GM18505 (cell line): ENCODE data around the gene MAD1L1.

ENCODE experiments used
- ATAC-seq: cut with Tn5 transposase; IDR thresholded peaks from one replicate; pipeline ENCODE4 v1.9.1; 2021; ENCODE audit not compliant: unreplicated experiment
- POLR2A ChIP-seq: IDR thresholded peaks from 4 replicates; pipeline ENCODE4 v1.6.1; 2011; ENCODE audit warnings: borderline replicate concordance; ENCODE audit not compliant: insufficient read depth, insufficient read length; ENCODE audit errors: extremely low read depth

Gene MAD1L1

GRCh38 chr7:2017914-2018568, 214.7 kb downstream of the MAD1L1 start:
- no peak for ATAC-seq
- no peak for TF ChIP-seq POLR2A

- no peak for ATAC-seq
- no peak for TF ChIP-seq POLR2A
Observed at GRCh38 chr7:2017481-2017891, 215.3 kb downstream of the MAD1L1 start.

- ATAC-seq: no peak
- TF ChIP-seq POLR2A: no peak
Observed at GRCh38 chr7:2016761-2017480, 215.8 kb downstream of the MAD1L1 start.

- ATAC-seq: no peak
- no peak for TF ChIP-seq POLR2A
Observed at GRCh38 chr7:2016021-2016631, 216.6 kb downstream of the MAD1L1 start.

- TF ChIP-seq POLR2A: no peak
- ATAC-seq: no peak
Observed at GRCh38 chr7:2015251-2015871, 217.4 kb downstream of the MAD1L1 start.

GRCh38 chr7:2014391-2015241, 218.1 kb downstream of the MAD1L1 start:
- ATAC-seq: no peak
- no peak for TF ChIP-seq POLR2A

GRCh38 chr7:2013381-2014311, 219.1 kb downstream of the MAD1L1 start:
- no peak for TF ChIP-seq POLR2A
- no peak for ATAC-seq

GRCh38 chr7:2012981-2013380, 219.8 kb downstream of the MAD1L1 start:
- TF ChIP-seq POLR2A: no peak

GRCh38 chr7:2012044-2012900, 220.5 kb downstream of the MAD1L1 start:
- no peak for ATAC-seq
- TF ChIP-seq POLR2A: no peak

More at GRCh38 chr7:2012981-2013380, 219.8 kb downstream of the MAD1L1 start:
- no peak for ATAC-seq

- no peak for ATAC-seq
- no peak for TF ChIP-seq POLR2A
Observed at GRCh38 chr7:2011266-2012043, 221.3 kb downstream of the MAD1L1 start.
